GM04504 (cell line): ENCODE data around the gene GIGYF2.

Experiments
- DNase-seq: peaks from one replicate; pipeline ENCODE4 v3.0.0-alpha.2; 2012; ENCODE audit warnings: low read depth

The GIGYF2 gene

GRCh38 chr2:232879618-232880494 lies 182.7 kb downstream of the GIGYF2 start:
- DNase-seq = no peak

GRCh38 chr2:232880764-232881351 lies 183.7 kb downstream of the GIGYF2 start:
- no peak for DNase-seq

- no peak for DNase-seq
Observed at GRCh38 chr2:232882085-232882484, 185.0 kb downstream of the GIGYF2 start.

- DNase-seq = no peak
Observed at GRCh38 chr2:232882505-232883115, 185.5 kb downstream of the GIGYF2 start.

- no peak for DNase-seq
Observed at GRCh38 chr2:232883116-232883721, 186.1 kb downstream of the GIGYF2 start.

- DNase-seq = no peak
Observed at GRCh38 chr2:232884001-232884421, 186.9 kb downstream of the GIGYF2 start.

GRCh38 chr2:232884549-232885263 lies 187.6 kb downstream of the GIGYF2 start:
- no peak for DNase-seq

- DNase-seq = no peak
Observed at GRCh38 chr2:232885264-232885961, 188.3 kb downstream of the GIGYF2 start.

GRCh38 chr2:232886176-232886575 lies 189.0 kb downstream of the GIGYF2 start:
- DNase-seq = no peak

GRCh38 chr2:232886632-232887031 lies 189.5 kb downstream of the GIGYF2 start:
- no peak for DNase-seq

GRCh38 chr2:232887171-232887850 lies 190.2 kb downstream of the GIGYF2 start:
- no peak for DNase-seq

GRCh38 chr2:232888099-232888836 lies 191.1 kb downstream of the GIGYF2 start:
- DNase-seq = no peak

- DNase-seq = no peak
Observed at GRCh38 chr2:232888839-232889529, 191.9 kb downstream of the GIGYF2 start.

- DNase-seq = no peak
Observed at GRCh38 chr2:232889876-232890401, 192.8 kb downstream of the GIGYF2 start.

- DNase-seq = no peak
Observed at GRCh38 chr2:232890536-232890895, 193.4 kb downstream of the GIGYF2 start.

- no peak for DNase-seq
Observed at GRCh38 chr2:232890896-232891601, 193.9 kb downstream of the GIGYF2 start.

- DNase-seq = peak; percentile 19
Observed at GRCh38 chr2:232891621-232892071, 194.5 kb downstream of the GIGYF2 start.

GRCh38 chr2:232892221-232892620 lies 195.1 kb downstream of the GIGYF2 start:
- no peak for DNase-seq
